Measurements from ENCODE around the gene VANGL2. TPM values are rescaled to one million over a fixed set of nuclear protein-coding genes. Genes with fewer than 3 reads are reported as not detected.

The VANGL2 gene
- polyA plus RNA-seq, 3 donors = 0.01 TPM; not detected in 2

- Mint-ChIP-seq H3K4me1 (peaks cover 16% of the 10 kb centered on the region), H3K27ac (no peak overlapping the region), H3K9me3 (peaks cover 0 to 3% (median 0%) of the 10 kb centered on the region in 7 donors), H3K27me3 (ENCODE audit: low read depth in 3 of 3) (peaks cover 0 to 5% (median 0%) of the 10 kb centered on the region in 3 donors), H3K36me3 (no peaks in the 10 kb centered on the region), H3K4me3 (no peak overlapping the region)
- Histone ChIP-seq H3K9ac (ENCODE audit: insufficient read depth, low read length, poor library complexity, severe bottlenecking) (no peak overlapping the region), H4K20me1 (ENCODE audit: insufficient read depth, low read length) (no peaks in the 10 kb centered on the region), H2AFZ (ENCODE audit: insufficient read depth, low read depth, low read length, poor library complexity, severe bottlenecking) (no peak overlapping the region), H3K27ac (ENCODE audit: low read depth in 1 of 2, low read length in 2 of 2) (no peak overlapping the region), H3K4me3 (replicated peaks in 1 of 3; ENCODE audit: low read depth in 2 of 3, low read length in 3 of 3) (no peak overlapping the region), H3K27me3 (ENCODE audit: control insufficient read depth in 2 of 2, insufficient read depth in 2 of 2, low read length in 2 of 2) (no peaks in the 10 kb centered on the region), H3K9me3 (replicated peaks in 1 of 2; ENCODE audit: control insufficient read depth in 1 of 2, insufficient read depth in 1 of 2, low read length in 2 of 2) (no peaks in the 10 kb centered on the region), H3K79me2 (ENCODE audit: insufficient read depth, low read length) (no peaks in the 10 kb centered on the region), H3K4me1 (ENCODE audit: control insufficient read depth in 1 of 2, insufficient read depth in 2 of 2, low read length in 2 of 2) (peaks cover 6 to 19% of the 10 kb centered on the region in 2 donors), H3K36me3 (replicated peaks in 1 of 2; ENCODE audit: control insufficient read depth in 1 of 2, insufficient read depth in 2 of 2, low read length in 2 of 2) (no peaks in the 10 kb centered on the region), H3K4me2 (replicated peaks; ENCODE audit: extremely low read depth, low read length, poor library complexity, severe bottlenecking) (no peak overlapping the region)
- DNase-seq = no peak
- no peak for TF ChIP-seq CTCF (IDR thresholded peaks at IDR 0.05)
- WGBS (ENCODE audit: insufficient coverage) = no CpG with 5 or more reads among the region's 2 CpGs
- intact Hi-C loops (cut with micrococcal nuclease) = no loop called here
These were observed 36.6 kb downstream of the VANGL2 start for GRCh38 chr1:160436966-160437365.

GRCh38 chr1:160437432-160438316 is 37.3 kb downstream of the VANGL2 start:
- peak overlapping the region; percentile 40 for H3K9ac ChIP-seq (ENCODE audit: insufficient read depth, low read length, poor library complexity, severe bottlenecking)
- intact Hi-C loops (cut with micrococcal nuclease) = no loop called here
- H3K79me2 ChIP-seq (ENCODE audit: insufficient read depth, low read length) = no peaks in the 10 kb centered on the region
- no peaks in the 10 kb centered on the region for H3K9me3 ChIP-seq (replicated peaks in 1 of 2; ENCODE audit: control insufficient read depth in 1 of 2, insufficient read depth in 1 of 2, low read length in 2 of 2)
- H3K4me1 ChIP-seq (ENCODE audit: control insufficient read depth in 1 of 2, insufficient read depth in 2 of 2, low read length in 2 of 2) = peaks cover under 1 to 13% of the 10 kb centered on the region in 2 donors
- H3K4me3 ChIP-seq (replicated peaks in 1 of 3; ENCODE audit: low read depth in 2 of 3, low read length in 3 of 3) = peak overlapping the region in 2 of 3 experiments; percentile 16 to 59
- H2AFZ ChIP-seq (ENCODE audit: insufficient read depth, low read depth, low read length, poor library complexity, severe bottlenecking) = peak overlapping the region; percentile 80
- peaks cover 0 to 4% (median under 1%) of the 10 kb centered on the region in 3 donors for H3K27me3 Mint-ChIP-seq (ENCODE audit: low read depth in 3 of 3)
- H3K27ac Mint-ChIP-seq = peak overlapping the region in 1 of 7 donors; percentile 83
- peak overlapping the region; percentile 67 for H3K4me2 ChIP-seq (replicated peaks; ENCODE audit: extremely low read depth, low read length, poor library complexity, severe bottlenecking)
- peaks cover 11% of the 10 kb centered on the region for H3K4me1 Mint-ChIP-seq
- H3K36me3 Mint-ChIP-seq = no peaks in the 10 kb centered on the region
- no CpG with 5 or more reads among the region's 4 CpGs for WGBS (ENCODE audit: insufficient coverage)
- H3K4me3 Mint-ChIP-seq = peak overlapping the region; percentile 17 to 75
- H3K9me3 Mint-ChIP-seq = peaks cover 0 to 3% (median 0%) of the 10 kb centered on the region in 7 donors
- peak overlapping the region in 1 of 2 donors; percentile 28 for H3K27ac ChIP-seq (ENCODE audit: low read depth in 1 of 2, low read length in 2 of 2)
- DNase-seq = peak in 1 of 3 donors; percentile 1
- H4K20me1 ChIP-seq (ENCODE audit: insufficient read depth, low read length) = no peaks in the 10 kb centered on the region
- no peak for TF ChIP-seq CTCF (IDR thresholded peaks at IDR 0.05)
- no peaks in the 10 kb centered on the region for H3K36me3 ChIP-seq (replicated peaks in 1 of 2; ENCODE audit: control insufficient read depth in 1 of 2, insufficient read depth in 2 of 2, low read length in 2 of 2)
- H3K27me3 ChIP-seq (ENCODE audit: control insufficient read depth in 2 of 2, insufficient read depth in 2 of 2, low read length in 2 of 2) = no peaks in the 10 kb centered on the region
